ENCODE measurements around the gene CCDC60. TPM values are rescaled to one million over a fixed set of nuclear protein-coding genes. Genes with fewer than 3 reads are reported as not detected.

Gene CCDC60
- total and polyA plus RNA-seq, 10 donors, result not detected

GRCh38 chr12:119378903-119379302 lies 44.4 kb downstream of the CCDC60 start:
- Histone ChIP-seq H3K9me3 (peaks cover 0 to 5% (median 0%) of the 10 kb centered on the region in 8 donors), H3K27me3 (replicated peaks in 1 of 7) (no peaks in the 10 kb centered on the region), H3K36me3 (no peaks in the 10 kb centered on the region), H3K27ac (no peak overlapping the region), H3K4me1 (no peaks in the 10 kb centered on the region), H3K4me3 (no peak overlapping the region)
- WGBS, 5 donors, result 66 to 80% (median 71%) methylated on average over 4 of the region's 4 CpGs
- intact Hi-C loops (cut with DNase I; ENCODE audit: low total_unique reads), result no loop called here
- no peak for DNase-seq
- TF ChIP-seq POLR2AphosphoS5 (IDR thresholded peaks at IDR 0.05), result no peak
- TF ChIP-seq CTCF (IDR thresholded peaks at IDR 0.05 in 8 of 11, conservative IDR thresholded peaks at IDR 0.05 in 3 of 11), result no peak
- TF ChIP-seq POLR2A (IDR thresholded peaks at IDR 0.05), result no peak

DNA sequence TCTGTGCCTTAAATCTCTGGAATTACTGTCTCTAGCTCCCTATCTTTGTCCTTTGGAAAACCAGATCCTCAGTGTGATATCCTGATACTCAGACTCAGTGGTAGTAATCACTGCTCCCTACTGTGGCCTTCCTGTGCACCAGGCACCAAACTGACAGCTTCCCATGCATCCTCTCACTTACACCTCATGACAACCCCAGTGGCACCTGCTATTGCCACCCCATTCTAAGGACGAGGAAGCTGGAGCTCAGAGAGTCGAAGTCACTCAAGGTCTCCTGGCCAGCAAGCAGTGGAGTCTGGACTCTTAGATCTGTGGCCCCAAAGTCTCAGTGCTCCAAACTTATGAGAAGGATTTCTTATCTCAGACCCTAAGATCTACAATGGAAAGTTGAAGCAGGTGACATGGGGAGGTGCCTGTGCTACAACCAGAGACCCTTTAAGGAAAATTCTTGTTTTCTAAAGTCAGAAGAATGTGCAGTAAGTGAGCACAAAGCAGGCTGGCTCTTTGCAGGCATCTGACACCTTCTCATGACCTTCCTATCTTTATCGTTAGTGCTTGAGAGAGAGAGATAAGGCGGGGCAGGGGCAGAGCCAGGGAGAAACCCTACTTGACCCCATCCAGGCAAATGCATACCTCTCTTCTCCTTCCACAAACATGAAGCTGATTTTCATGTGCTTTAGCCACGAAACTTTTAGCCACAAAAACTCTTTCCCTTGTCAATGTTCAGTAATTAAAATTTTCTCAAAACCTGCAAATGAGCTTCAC lies 47.1 kb downstream of the CCDC60 start:
- intact Hi-C loops (cut with DNase I; ENCODE audit: low total_unique reads), result no loop called here
- Histone ChIP-seq H3K27ac (no peak overlapping the region), H3K4me1 (no peaks in the 10 kb centered on the region), H3K36me3 (no peaks in the 10 kb centered on the region), H3K9me3 (peaks cover 0 to 9% (median 0%) of the 10 kb centered on the region in 8 donors), H3K27me3 (replicated peaks in 1 of 7) (no peaks in the 10 kb centered on the region), H3K4me3 (no peak overlapping the region)
- DNase-seq, result no peak
- TF ChIP-seq POLR2AphosphoS5 (IDR thresholded peaks at IDR 0.05), result no peak
- no peak for TF ChIP-seq CTCF (IDR thresholded peaks at IDR 0.05 in 8 of 11, conservative IDR thresholded peaks at IDR 0.05 in 3 of 11)
- no peak for TF ChIP-seq POLR2A (IDR thresholded peaks at IDR 0.05)
- WGBS, 5 donors, result 52 to 60% (median 55%) methylated on average over 5 of the region's 5 CpGs

DNA sequence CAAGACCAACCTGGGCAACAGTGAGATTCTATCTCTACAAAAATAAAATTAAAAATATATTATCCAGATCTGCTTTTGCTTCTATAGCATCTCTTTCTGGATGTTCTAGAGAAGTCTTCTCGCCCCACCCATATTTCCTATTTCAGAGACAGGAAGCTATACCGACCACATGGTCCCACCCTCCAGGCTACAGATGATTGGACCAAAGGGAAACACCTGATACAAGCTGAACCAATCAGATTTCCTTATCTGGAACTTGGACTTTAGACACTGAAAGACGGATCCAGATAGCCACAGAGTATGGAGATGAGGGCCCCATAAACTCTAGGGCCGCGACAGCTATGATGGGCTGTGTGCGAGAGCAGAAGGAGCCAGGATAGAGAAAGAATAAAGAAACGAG lies 48.7 kb downstream of the CCDC60 start:
- Histone ChIP-seq H3K27ac (no peak overlapping the region), H3K4me1 (no peaks in the 10 kb centered on the region), H3K36me3 (no peaks in the 10 kb centered on the region), H3K4me3 (no peak overlapping the region), H3K9me3 (peaks cover 0 to 9% (median 0%) of the 10 kb centered on the region in 8 donors), H3K27me3 (replicated peaks in 1 of 7) (no peaks in the 10 kb centered on the region)
- intact Hi-C loops (cut with DNase I; ENCODE audit: low total_unique reads), result no loop called here
- 90 to 92% (median 91%) methylated on average over 7 of the region's 7 CpGs for WGBS, 5 donors
- TF ChIP-seq POLR2AphosphoS5 (IDR thresholded peaks at IDR 0.05) (no peak), POLR2A (IDR thresholded peaks at IDR 0.05) (no peak), CTCF (IDR thresholded peaks at IDR 0.05 in 8 of 11, conservative IDR thresholded peaks at IDR 0.05 in 3 of 11) (no peak)
- DNase-seq, result no peak

GRCh38 chr12:119384340-119384739 lies 49.8 kb downstream of the CCDC60 start:
- Histone ChIP-seq H3K27me3 (replicated peaks in 1 of 7) (no peaks in the 10 kb centered on the region), H3K4me3 (no peak overlapping the region), H3K9me3 (peaks cover 0 to 9% (median 0%) of the 10 kb centered on the region in 8 donors), H3K27ac (no peak overlapping the region), H3K4me1 (no peaks in the 10 kb centered on the region), H3K36me3 (no peaks in the 10 kb centered on the region)
- 76 to 90% (median 88%) methylated on average over 4 to 5 of the region's 5 CpGs for WGBS, 5 donors
- intact Hi-C loops (cut with DNase I; ENCODE audit: low total_unique reads), result no loop called here
- DNase-seq, result no peak
- TF ChIP-seq POLR2AphosphoS5 (IDR thresholded peaks at IDR 0.05), result no peak
- no peak for TF ChIP-seq POLR2A (IDR thresholded peaks at IDR 0.05)
- no peak for TF ChIP-seq CTCF (IDR thresholded peaks at IDR 0.05 in 8 of 11, conservative IDR thresholded peaks at IDR 0.05 in 3 of 11)
